NCI-H1417 (cell line): ENCODE results near the gene SLC25A15.
"Not testable (repeated sequence)": the region's sequence is repeated elsewhere in the genome, so short reads cannot be mapped to it uniquely, and the experiment has no call there.

Source experiments
- DNase-seq, 3 experiments: peaks; one replicate each; lab custom pipeline; 2025; lab: John Stamatoyannopoulos, UW

Gene SLC25A15

DNA sequence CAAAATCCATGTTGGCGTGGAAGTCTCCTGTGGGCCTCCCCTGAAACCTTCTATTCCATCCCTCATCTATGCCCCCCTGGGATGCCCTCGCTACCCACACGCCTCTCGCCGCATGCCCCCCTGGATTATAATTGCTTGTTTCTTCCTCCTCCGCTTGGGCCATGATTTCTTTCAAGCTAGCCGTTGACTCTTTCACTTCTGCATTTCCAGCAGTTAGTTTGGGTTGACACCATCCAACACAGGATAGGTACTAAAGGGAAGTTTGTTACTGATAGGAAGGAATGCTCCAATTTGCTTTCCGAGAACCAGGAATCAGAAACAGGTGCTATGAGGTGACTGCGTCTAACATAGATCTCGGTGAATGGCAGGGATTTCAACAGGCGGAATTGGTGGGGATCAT lies 7.7 kb upstream of the SLC25A15 start:
- no peak for DNase-seq

DNA sequence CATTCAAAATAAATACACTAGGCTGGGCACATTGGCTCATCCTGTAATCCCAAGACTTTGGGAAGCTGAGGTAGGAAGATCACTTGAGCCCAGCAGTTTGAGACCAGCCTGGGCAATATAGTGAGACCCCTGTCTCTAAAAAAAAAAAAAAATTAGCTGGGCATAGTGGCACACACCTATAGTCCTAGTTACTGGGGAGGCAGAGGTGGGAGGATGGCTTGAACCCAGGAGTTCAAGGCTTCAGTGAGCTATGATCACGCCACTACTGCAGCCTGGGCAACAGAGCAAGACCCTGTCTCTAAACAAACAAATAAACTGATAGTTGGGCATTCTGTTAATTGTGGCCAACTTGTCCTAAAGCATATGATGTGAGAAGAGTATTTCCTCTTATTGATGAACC lies 6.4 kb upstream of the SLC25A15 start:
- not testable (repeated sequence) for DNase-seq

DNA sequence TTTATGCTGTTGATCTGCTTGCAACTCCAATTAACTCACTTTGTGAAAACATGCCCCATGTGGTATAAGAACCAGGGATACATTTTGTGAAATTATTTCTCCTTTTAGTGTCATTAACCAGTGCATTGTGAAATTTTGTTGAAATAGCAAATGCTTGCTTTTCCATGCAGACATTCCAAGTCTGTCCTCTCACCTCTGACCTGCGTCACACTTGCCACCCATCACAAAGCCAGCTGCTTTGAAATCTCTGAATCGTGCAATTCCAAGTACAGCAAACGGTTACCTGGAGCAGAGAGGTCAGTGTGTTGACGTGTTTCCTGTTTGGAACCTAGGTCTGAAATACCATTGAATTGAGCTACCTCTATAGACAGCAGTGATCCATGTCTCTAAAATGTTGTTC lies 4.9 kb upstream of the SLC25A15 start:
- no peak for DNase-seq

DNA sequence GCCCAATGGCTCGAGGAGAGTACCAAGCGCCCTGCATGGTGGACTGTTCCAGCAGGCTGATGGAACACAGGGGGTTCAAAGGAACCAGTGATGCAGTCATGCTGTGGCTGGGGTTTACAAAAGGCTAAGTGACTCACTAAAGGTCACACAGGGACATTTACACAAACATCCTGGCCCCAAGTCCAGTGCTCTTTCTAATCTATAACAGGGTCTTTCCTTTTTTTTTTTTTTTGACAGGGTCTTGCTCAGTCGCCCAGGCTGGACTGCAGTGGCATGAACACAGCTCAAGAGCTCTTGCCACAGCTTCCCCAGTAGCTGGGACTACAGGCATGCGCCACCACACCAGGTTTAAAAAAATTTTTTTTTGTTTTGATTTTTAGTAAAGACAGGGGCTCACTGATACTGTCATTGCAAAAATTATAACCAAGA lies 2.8 kb upstream of the SLC25A15 start:
- no peak for DNase-seq

DNA sequence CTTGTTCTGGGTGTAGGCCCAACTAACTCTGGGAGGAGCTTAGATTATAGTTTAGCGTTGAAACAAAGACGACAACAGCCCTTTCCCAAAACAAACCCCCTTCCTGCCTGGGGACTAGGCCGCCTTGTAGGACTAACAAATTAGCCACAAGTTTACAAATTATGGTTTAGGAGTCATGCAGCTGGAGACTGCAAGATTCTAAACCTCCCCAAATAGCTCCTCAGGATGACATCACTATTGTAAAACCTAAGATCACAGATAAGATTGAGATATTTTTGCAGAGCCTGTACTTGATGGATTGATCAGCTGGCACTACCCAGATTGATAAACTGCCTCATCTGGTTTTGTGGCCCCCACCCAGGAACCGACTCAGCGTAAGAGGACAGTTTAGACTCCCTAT lies 2.3 kb upstream of the SLC25A15 start:
- DNase-seq = no peak

DNA sequence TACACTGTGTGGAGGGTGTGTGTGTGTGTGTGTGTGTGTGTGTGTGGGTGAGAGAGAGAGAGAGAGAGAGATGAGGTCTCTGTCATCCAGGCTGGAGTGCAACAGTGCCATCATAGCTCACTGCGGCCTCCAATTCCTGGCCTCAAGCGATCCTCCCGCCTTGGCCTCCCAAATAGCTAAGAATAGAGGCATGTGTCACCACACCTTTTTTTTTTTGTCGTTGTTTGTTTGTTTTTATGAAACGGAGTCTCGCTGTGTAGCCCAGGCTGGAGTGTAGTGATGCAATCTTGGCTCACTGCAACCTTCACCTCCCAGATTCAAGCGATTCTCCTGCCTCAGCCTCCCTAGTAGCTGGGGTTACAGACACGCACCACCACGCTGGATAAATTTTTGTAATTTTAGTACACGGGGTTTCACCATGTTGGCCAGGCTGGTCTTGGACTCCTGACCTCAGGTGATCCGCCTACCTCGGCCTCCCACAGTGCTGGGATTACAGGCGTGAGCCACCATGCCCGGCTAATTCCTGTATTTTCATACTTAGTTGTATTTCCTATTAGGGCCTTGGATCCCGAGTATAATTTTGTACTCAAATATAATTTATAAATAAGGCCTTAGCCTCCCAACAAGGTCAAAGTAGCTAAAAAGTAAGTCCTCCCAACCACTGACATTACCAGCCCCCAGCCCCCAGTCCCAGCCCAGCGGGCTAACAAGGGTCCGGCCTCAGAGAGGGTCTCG lies 704 bp upstream of the SLC25A15 start:
- DNase-seq = not testable (repeated sequence)

DNA sequence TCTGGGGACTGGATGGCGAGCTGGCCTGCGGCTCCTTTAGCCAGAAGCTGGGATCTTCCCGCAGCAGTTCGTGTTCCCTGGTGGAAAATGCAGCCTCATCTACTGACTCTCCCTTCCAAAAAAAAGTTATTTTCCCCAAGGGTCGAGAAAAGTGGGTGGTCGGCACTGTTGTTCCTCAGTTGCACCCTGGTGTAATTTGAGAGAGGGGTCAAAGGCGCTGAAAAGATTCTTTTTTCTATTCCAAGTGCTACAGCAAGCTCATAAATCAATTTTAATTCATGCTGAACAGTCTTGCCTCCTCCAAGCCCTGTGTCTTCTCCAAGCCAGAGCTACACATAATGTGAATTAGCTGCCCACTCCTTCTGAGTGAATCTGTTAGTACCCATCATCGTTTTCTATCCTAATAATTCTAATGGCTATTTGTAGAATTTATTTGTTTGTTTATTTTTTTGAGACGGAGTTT lies 774 bp downstream of the SLC25A15 start:
- DNase-seq = peak in 1 of 3 experiments; percentile 16

DNA sequence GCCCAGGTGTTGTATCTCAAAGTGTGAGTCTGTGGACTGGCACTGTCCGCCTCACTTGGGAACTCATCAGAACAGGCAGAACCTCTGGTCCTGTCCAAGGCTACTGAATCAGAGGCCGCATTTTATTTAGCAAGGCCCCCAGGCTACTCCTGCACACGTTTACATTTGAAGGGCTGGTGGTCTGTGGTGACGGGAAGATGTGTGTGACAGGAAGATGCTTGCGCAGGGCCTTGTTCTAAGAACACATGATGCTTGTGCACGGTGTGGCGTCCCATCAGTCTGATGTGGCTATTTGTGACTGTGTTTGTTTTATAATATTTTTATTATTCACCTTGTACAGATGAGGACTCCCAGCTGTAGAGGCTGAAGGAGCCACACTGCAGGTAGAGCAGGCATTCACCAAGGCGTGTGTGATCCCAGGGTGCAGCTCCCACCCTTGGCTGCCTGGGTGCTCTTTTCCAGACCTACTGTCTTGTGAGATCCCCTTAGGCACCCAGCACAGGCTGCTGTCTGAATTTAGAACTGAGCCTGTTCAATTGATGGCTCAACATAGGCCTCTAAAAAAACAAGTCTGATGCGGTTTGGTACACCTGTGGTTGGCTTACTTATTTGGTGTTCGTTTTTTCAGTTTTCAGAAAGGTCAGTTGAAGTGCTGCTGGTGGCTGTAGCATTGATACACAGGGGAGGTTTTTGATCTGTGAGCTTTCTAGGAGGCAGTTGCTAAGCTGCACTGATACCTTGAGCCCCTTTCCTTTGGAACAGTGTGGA lies 3.1 kb downstream of the SLC25A15 start:
- DNase-seq = no peak

DNA sequence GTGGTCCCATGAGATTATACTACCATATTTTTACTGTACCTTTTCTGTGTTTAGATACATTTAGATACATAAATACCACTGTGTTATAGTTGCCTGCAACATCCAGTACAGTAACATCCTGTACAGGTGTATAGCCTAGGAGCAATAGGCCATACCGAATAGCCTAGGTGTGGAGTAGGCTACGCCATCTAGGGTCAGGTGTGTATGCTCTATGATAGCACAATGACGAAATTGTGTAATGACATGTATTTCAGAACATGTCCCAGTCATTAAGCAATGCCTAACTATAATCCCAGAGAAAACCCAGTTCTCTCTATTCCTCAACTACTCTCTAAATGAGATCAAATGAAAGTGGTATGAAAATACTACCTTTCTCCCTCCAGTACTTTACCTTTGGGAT lies 3.9 kb downstream of the SLC25A15 start:
- DNase-seq = no peak

DNA sequence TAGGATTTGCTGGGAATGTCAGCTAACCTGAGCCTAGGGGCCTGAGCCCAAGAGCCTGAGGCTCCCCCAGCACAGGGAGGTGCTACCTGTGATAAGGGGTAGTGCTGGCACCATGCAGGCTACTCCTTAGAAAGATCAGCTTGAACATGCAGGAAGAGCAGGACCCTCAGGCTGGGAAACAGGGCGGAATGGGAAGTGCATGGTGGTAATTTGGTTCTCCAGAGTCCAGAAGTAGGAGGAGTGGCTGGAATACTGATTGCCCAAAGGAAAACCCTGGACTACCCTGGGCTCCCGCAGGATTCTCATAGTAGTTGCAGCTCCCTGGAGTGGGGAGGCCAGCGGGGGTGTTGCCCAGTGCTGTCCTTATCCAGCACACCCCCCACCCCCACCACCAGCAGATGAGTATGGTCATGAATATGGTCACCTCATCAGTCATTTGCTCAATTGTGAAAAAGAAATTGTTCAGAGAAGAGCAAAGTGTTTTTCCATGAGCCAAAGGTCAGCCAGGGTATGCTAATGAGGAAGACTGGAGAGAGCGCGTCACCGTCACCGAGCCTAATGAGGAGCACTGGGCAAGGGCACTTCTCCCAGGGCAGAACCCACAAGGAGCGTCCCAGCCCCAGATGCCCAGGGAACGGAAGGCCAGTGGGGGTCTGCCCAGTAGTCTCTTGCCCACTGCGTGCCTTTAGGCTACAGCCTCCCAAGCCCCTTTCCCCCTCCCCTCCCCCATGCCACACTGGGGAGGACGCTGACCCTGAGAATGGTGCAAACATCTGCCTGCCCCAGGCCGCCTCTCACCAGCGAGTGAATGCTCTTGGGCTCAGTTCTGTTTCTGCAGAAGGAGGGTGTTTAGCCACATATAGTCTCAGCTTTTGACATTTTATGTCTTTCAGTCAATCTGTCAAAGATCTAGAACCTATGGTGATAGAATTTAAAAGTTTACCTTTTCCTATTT lies 5.3 kb downstream of the SLC25A15 start:
- DNase-seq = no peak

DNA sequence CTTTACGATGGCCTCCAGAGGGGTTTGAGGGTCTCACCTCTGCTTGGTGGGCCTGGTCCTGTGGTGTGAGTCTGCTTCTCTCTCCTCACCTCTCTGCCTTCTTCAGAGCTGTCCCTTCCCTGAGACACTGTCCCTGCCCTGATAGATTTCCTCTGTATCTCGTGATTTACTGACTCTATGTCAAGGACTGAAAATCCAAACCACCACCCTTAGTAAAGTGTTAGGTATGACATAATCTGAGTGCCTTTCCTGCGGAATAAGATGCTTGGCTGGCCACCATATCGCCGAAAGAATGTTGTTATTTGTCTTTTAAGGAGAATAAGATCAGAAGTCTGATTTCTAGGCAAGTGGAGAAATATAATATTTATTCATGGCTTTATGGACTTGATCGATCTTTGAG lies 7.2 kb downstream of the SLC25A15 start:
- DNase-seq = no peak

DNA sequence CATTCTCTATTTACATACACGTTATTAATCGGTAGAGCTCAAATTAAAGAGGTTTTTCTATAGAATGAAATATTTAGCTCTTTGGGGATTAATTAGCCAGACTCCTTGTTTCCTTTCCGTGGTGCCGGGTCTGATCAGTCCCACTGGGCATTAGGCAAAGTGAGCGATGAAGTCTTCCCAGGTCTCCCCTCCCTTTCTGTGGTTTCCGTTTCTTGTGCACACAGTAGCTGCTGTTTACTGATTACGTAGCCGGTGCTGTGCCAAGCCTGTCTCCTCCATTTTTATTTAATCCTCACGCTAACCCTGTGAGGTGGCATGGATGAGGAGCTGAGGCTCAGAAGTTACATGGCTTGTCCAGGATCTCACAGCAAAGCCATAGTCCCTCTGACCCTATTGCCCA lies 9.0 kb downstream of the SLC25A15 start:
- no peak for DNase-seq

DNA sequence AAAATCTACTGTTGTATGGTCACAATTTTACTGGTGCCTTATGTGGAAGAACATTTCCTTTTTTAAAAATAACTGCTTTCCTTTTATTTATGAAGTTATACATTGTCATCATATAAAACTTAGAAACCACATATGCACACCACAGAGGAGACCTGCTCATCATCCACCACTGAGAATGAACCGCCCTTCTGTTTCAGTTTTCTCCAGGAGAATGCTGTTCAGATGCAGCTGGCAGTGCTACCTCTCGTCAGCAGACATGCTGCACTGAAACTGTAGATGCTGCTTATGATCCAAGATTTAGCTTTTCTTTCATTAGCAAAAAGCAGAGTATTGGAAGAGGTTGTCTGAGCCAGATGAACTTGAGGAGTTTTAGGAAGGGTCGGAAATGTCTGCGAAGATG lies 10.1 kb downstream of the SLC25A15 start:
- DNase-seq = no peak

DNA sequence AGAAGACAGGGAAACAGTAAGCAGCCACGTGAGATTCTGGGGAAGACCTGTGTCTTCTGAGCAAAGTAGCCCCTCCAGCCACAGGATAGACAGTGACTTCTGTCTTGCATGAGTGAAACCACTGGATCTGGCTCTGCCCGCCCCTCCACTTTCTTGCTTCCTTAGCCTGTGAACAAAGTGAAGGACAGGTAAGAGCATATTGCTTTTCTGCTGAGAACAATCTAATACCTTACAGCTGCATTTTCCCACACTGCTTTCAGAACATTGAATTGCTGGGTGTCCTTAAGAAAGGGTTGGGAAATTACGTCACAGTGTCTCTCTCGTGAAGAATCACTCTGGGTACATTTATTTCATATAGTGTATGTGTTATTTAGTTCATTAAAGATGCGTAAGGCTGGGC lies 11.1 kb downstream of the SLC25A15 start:
- DNase-seq = no peak

DNA sequence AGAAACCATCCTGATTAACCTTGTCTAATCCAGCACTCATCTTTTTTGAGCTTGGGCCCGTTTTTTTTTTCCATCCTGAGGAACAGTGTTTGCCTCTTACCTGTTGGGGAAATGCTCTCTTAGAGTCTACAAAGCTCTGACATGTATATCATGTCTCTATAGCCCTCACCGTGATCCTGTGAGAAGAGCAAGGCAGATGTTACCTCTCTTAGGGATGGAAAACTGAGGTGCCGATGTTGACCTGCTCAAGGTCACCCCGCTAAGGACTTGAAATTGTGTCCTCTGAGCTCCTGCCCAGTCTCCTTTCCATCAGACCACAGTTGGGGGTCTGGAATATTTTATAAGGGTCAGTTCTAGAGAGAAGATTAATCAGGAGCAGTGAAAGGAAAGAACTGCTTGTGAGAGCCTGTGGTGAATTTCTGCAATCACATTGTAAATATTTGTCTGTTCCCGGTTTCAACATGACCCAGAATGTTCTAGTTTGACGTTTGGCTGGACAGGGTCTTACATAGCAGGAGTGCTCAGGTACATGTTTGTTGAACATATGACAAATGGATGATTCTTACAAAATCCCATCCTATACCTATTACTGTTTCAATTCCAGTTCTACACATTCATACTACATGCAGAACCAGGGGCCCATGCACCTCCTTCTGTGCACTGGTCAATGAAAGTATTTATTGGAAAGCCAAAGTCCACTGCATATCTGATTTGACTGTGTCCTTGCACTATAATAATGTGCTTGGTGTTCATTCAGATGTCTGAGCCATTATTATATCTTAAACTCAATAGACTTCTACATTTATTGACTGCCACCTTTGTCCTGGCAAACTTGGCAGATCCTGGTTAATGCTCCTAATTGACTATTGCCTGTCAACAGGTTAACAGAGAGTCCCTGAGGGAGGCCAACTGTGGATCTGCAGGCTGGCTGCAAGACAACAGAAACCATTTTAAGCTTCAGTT lies 12.1 kb downstream of the SLC25A15 start:
- no peak for DNase-seq

DNA sequence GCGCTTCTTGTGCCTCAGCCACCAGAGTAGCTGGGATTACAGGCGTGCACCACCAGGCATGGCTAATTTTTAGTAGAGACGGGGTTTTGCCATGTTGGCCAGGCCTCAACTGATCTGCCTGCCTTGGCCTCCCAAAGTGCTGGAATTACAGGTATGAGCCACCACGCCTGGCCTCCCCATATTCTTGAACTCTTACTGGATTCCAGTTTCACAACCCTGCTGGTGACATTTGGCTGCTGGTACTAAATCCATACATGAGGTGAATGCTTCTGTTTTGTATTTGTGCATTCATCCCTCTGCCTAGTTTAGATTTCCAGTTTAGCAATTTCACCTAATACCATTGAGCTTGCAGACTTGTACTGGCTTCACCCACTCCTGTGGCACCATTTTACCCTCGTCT lies 13.9 kb downstream of the SLC25A15 start:
- DNase-seq = no peak

DNA sequence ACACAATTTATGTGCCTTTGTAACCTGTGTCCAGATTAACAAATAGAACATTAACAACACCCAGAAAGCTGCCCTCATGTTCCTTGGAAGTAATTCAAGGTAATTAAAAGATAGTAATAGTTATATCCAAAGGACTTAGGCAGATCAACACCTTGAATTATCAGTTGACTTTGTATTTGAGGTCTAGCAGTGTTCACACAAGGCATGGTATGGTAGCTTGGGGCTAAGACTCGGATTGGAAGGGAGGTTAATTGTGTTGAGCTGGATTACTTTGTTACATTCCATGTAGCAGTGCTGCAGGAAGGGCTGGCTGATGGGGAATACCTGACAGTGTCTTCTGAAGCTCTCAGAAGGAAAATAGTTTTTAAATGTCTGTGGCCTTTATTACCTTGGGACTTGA lies 16.8 kb downstream of the SLC25A15 start:
- no peak for DNase-seq

DNA sequence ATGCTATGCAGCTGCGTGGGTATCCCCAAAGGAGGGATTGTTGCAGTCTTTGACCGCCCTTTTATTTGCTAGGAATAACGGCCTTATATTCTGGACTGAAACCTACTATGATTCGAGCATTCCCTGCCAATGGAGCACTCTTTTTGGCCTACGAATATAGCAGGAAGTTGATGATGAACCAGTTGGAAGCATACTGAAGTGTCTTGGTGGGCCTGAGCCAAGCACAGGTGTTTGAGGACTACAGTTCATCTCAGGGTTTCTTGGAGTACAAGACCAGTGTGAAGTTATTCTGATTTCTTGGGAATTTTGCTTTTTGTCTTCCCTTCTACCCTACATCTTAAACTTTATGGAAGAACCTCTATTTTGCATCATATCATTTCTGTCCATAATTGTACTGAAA lies 20.1 kb downstream of the SLC25A15 start:
- no peak for DNase-seq

DNA sequence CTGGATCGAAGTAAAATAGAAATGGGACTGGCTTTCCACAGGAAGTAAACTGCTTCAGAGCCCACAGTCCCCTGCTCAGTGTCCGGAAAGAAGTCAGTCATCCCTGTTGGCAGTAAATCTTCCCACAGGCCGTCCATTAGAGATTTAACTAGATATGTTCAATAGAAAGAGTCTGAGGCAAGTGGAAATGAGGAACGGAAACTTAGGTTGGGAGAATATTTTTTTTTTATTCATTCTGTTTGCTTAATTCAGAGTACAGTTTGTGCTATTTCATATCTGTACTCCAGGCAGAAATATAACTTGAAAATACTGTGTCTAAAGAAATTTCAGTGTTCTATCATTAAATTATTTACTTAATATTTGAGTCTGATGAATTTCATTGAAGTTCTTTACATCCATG lies 22.7 kb downstream of the SLC25A15 start:
- no peak for DNase-seq

DNA sequence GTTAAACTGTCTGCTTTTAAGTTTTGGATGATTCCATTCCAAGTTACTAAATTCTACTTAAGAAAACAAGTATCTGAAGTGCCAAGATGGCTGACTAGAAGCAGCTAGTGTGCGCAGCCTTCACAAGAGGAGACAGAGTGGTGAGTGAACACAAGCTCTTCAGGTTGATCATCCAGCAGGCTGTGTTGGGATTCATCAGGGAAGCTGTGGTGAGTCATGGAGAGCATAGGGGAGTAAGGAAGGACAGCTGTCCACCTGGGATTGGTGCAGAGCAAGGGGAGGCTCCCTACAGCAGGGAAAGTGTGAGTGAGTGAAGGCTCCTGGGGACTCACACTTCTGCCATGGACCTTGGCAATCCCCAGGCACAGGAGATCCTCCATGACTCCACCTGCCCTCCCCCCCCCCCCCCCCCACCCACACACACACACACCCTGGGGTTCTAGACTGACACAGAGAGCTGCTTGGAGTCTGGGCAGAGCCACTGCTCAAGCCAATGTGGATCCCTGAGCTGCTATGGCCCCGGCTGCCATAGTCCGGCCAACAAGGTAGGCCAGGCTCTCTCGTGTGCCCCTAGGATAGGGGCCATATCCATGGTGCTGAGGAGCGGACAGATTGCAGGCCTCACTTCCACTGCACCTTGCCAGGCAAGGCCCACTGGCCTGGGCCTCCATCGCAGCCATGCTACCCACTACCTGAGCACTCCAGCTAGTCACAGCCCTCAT lies 23.5 kb downstream of the SLC25A15 start:
- no peak for DNase-seq
